Astrocyte (in vitro differentiated cells and primary cell): ENCODE data around the gene BICDL1. TPM values are rescaled to one million over a fixed set of nuclear protein-coding genes. Genes with fewer than 3 reads are reported as not detected.

Experiments used
- DNase-seq: peaks from one replicate; pipeline ENCODE4 v3.0.0-alpha.2; 2010; ENCODE audit warnings: low read depth
- FAIRE-seq: peaks from 2 replicates; lab custom pipeline; 2011; peaks lifted over from hg19 to GRCh38; lab: Jason Lieb, UNC
- H2AFZ ChIP-seq: 2 replicates; pipeline ENCODE4 v1.6.0; 2012; ENCODE audit warnings: low read depth, low read length, inconsistent platforms
- H3K27ac ChIP-seq: 2 replicates; pipeline ENCODE4 v1.5.1; 2011; ENCODE audit warnings: low read depth, low read length, inconsistent platforms
- H3K27me3 ChIP-seq: 2 replicates; pipeline ENCODE4 v1.6.0; 2011; ENCODE audit warnings: low read length, inconsistent platforms; ENCODE audit not compliant: insufficient read depth
- H3K36me3 ChIP-seq: 2 replicates; pipeline ENCODE4 v1.5.1; 2011; ENCODE audit warnings: low read length, inconsistent platforms; ENCODE audit not compliant: insufficient read depth
- H3K4me1 ChIP-seq: 2 replicates; pipeline ENCODE4 v1.5.1; 2011; ENCODE audit warnings: low read length, inconsistent platforms; ENCODE audit not compliant: insufficient read depth
- H3K4me2 ChIP-seq: 2 replicates; pipeline ENCODE4 v1.6.0; 2012; ENCODE audit warnings: low read length, inconsistent platforms
- H3K4me3 ChIP-seq: 2 replicates; pipeline ENCODE4 v1.5.1; 2011; ENCODE audit warnings: low read depth, mild to moderate bottlenecking, low read length, inconsistent platforms; ENCODE audit not compliant: insufficient read depth
- H3K79me2 ChIP-seq: 2 replicates; pipeline ENCODE4 v1.6.0; 2012; ENCODE audit warnings: mild to moderate bottlenecking, low read length, inconsistent platforms; ENCODE audit not compliant: insufficient read depth
- H3K9ac ChIP-seq: 2 replicates; pipeline ENCODE4 v1.6.0; 2012; ENCODE audit warnings: mild to moderate bottlenecking, low read length, inconsistent platforms
- H3K9me3 ChIP-seq: 2 replicates; pipeline ENCODE4 v1.5.1; 2012; ENCODE audit warnings: low read depth, mild to moderate bottlenecking, low read length, inconsistent platforms; ENCODE audit not compliant: insufficient read depth
- H4K20me1 ChIP-seq: 2 replicates; pipeline ENCODE4 v1.6.0; 2012; ENCODE audit warnings: low read length, inconsistent platforms; ENCODE audit not compliant: insufficient read depth
- H3K27ac Mint-ChIP-seq: one replicate; pipeline ENCODE4 v1.8.0; 2021; ENCODE audit warnings: mild to moderate bottlenecking, mixed read lengths; ENCODE audit not compliant: unreplicated experiment
- H3K27me3 Mint-ChIP-seq: one replicate; pipeline ENCODE4 v1.8.0; 2021; ENCODE audit warnings: low read depth, mixed read lengths; ENCODE audit not compliant: unreplicated experiment
- H3K36me3 Mint-ChIP-seq: one replicate; pipeline ENCODE4 v1.8.0; 2021; ENCODE audit warnings: low read depth, mixed read lengths; ENCODE audit not compliant: unreplicated experiment
- H3K4me1 Mint-ChIP-seq: one replicate; pipeline ENCODE4 v1.8.0; 2021; ENCODE audit warnings: low read depth, mixed read lengths; ENCODE audit not compliant: unreplicated experiment
- H3K4me3 Mint-ChIP-seq: one replicate; pipeline ENCODE4 v1.8.0; 2021; ENCODE audit warnings: mild to moderate bottlenecking, moderate library complexity, mixed read lengths; ENCODE audit not compliant: unreplicated experiment
- H3K9me3 Mint-ChIP-seq: one replicate; pipeline ENCODE4 v1.8.0; 2021; ENCODE audit warnings: mild to moderate bottlenecking, mixed read lengths; ENCODE audit not compliant: unreplicated experiment
- CTCF ChIP-seq: IDR thresholded peaks from 2 replicates; pipeline ENCODE4 v1.5.1; 2011; ENCODE audit warnings: low read depth, mild to moderate bottlenecking, inconsistent platforms, low read length, moderate library complexity; ENCODE audit not compliant: insufficient read depth
- EZH2 ChIP-seq: IDR thresholded peaks from 2 replicates; pipeline ENCODE4 v1.6.1; 2012; ENCODE audit warnings: mild to moderate bottlenecking, low read length, inconsistent platforms; ENCODE audit not compliant: insufficient read depth
- total RNA-seq: library from RNA; stranded (reverse); gene quantifications from 2 replicates; pipeline ENCODE4 v1.2.1, GENCODE V29; 2021

BICDL1 gene
- total RNA-seq, 1 donor from 2014 or later = 8.8 TPM

- H3K27me3 Mint-ChIP-seq = no peaks in the 10 kb centered on the region
- peaks cover 3% of the 10 kb centered on the region for H3K4me1 ChIP-seq
- no peak overlapping the region for H3K4me3 Mint-ChIP-seq
- no peaks in the 10 kb centered on the region for H3K9me3 Mint-ChIP-seq
- no peaks in the 10 kb centered on the region for H3K4me1 Mint-ChIP-seq
- peaks cover 48% of the 10 kb centered on the region for H3K36me3 Mint-ChIP-seq
- no peak overlapping the region for H3K4me3 ChIP-seq
- peak overlapping the region; percentile 0 for H3K27ac ChIP-seq
- H3K9ac ChIP-seq = no peak overlapping the region
- H4K20me1 ChIP-seq = peaks cover 51% of the 10 kb centered on the region
- H3K9me3 ChIP-seq = no peaks in the 10 kb centered on the region
- H2AFZ ChIP-seq = no peak overlapping the region
- no peaks in the 10 kb centered on the region for H3K27me3 ChIP-seq
- H3K79me2 ChIP-seq = no peaks in the 10 kb centered on the region
- TF ChIP-seq EZH2 (no peak), CTCF (no peak)
- no peak for FAIRE-seq
- DNase-seq = no peak
- H3K27ac Mint-ChIP-seq = no peak overlapping the region
- H3K36me3 ChIP-seq = peaks cover 67% of the 10 kb centered on the region
- H3K4me2 ChIP-seq = no peak overlapping the region
Observed at GRCh38 chr12:120141336-120141735, 152.3 kb downstream of the BICDL1 start.

GRCh38 chr12:120142231-120142877 lies 153.3 kb downstream of the BICDL1 start:
- FAIRE-seq (no peak), DNase-seq (no peak)
- Histone ChIP-seq H3K27me3 (no peaks in the 10 kb centered on the region), H3K79me2 (no peaks in the 10 kb centered on the region), H3K4me3 (no peak overlapping the region), H3K9ac (peak overlapping the region; percentile 15), H3K4me2 (no peak overlapping the region), H2AFZ (no peak overlapping the region), H3K27ac (peak overlapping the region; percentile 40), H3K9me3 (no peaks in the 10 kb centered on the region), H3K4me1 (peaks cover 3% of the 10 kb centered on the region), H4K20me1 (peaks cover 46% of the 10 kb centered on the region), H3K36me3 (peaks cover 67% of the 10 kb centered on the region)
- H3K27me3 Mint-ChIP-seq = no peaks in the 10 kb centered on the region
- TF ChIP-seq EZH2 (no peak), CTCF (no peak)
- H3K9me3 Mint-ChIP-seq = no peaks in the 10 kb centered on the region
- no peak overlapping the region for H3K4me3 Mint-ChIP-seq
- no peaks in the 10 kb centered on the region for H3K4me1 Mint-ChIP-seq
- H3K36me3 Mint-ChIP-seq = peaks cover 44% of the 10 kb centered on the region
- no peak overlapping the region for H3K27ac Mint-ChIP-seq

Other genes with a start within 250 kb of the BICDL1 start
- gene CIT, start 111.9 kb upstream of the BICDL1 start, total RNA-seq = 1.8 and 4.5 TPM in 2 replicates
- gene RAB35, start 127.5 kb downstream of the BICDL1 start, total RNA-seq = 49.0 and 63.3 TPM in 2 replicates
- gene GCN1, start 205.5 kb downstream of the BICDL1 start, total RNA-seq = 95.5 and 123 TPM in 2 replicates
- gene RPLP0, start 211.9 kb downstream of the BICDL1 start, total RNA-seq = 1,543 and 1,660 TPM in 2 replicates